GM12891 (cell line): ENCODE data around the gene SPATA46.

Source experiments
- POLR2A ChIP-seq: IDR thresholded peaks from 2 replicates; pipeline ENCODE4 v1.6.1; 2011; ENCODE audit warnings: low read depth, low read length, control low read depth
- POLR2AphosphoS5 ChIP-seq: IDR thresholded peaks from 2 replicates; pipeline ENCODE4 v1.6.1; 2011; ENCODE audit warnings: low read depth, low read length, control low read depth
- POU2F2 ChIP-seq: IDR thresholded peaks from 2 replicates; pipeline ENCODE4 v1.6.1; 2011; ENCODE audit warnings: low read depth, mild to moderate bottlenecking, control low read depth, low read length, moderate library complexity
- SPI1 ChIP-seq: IDR thresholded peaks from 2 replicates; pipeline ENCODE4 v1.6.1; 2011; ENCODE audit warnings: low read depth, low read length, control low read depth
- TAF1 ChIP-seq: IDR thresholded peaks from 2 replicates; pipeline ENCODE4 v1.6.1; 2011; ENCODE audit warnings: low read depth, low read length, control low read depth

DNA sequence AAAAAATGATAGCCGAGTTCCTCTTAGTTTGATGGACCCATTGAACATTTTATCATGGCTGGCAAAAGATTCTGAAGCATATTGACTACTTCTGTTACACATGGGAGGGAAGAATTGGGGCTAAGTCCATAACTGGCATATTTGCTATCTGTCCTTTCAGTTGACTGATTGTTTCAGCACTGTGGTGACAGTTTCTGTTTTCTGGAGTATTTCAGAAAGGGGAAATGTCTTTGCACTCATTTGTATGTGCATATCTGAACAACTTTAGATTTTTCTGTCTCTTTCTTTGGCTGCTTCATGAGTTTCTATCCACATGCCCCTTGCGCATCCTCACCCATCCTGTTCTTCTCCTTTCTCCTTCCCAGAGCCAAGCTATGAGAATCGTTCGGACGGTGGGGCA is 33.2 kb downstream of the SPATA46 start:
- no peak for TF ChIP-seq POLR2A
- no peak for TF ChIP-seq POLR2AphosphoS5
- TF ChIP-seq SPI1: no peak
- TF ChIP-seq POU2F2: no peak
- TF ChIP-seq TAF1: no peak
